Smooth muscle cell (in vitro differentiated cells): ENCODE data around the gene RASSF8. TPM values are rescaled to one million over a fixed set of nuclear protein-coding genes. Genes with fewer than 3 reads are reported as not detected.

Experiments used
- DNase-seq: peaks from one replicate; lab custom pipeline; 2025; ENCODE audit not compliant: unreplicated experiment; lab: John Stamatoyannopoulos, UW
- H2AFZ ChIP-seq: fragments of 200-600 bp; sonication (generic); 2 replicates; pipeline ENCODE4 v1.6.0; 2016; ENCODE audit warnings: antibody characterized with exemption, low read depth, mild to moderate bottlenecking
- H3F3A ChIP-seq: fragments of 200-600 bp; sonication (generic); 2 replicates; pipeline ENCODE4 v1.6.0; 2017; ENCODE audit warnings: antibody characterized with exemption, low read depth
- H3K27ac ChIP-seq: fragments of 200-600 bp; sonication (generic); 2 replicates; pipeline ENCODE4 v1.5.1; 2016; ENCODE audit warnings: low read depth, mild to moderate bottlenecking
- H3K27me3 ChIP-seq: fragments of 200-600 bp; sonication (generic); 2 replicates; pipeline ENCODE4 v1.6.1; 2016; ENCODE audit warnings: low read depth, mild to moderate bottlenecking
- H3K36me3 ChIP-seq: fragments of 200-600 bp; sonication (generic); 2 replicates; pipeline ENCODE4 v1.5.1; 2016; ENCODE audit warnings: low read depth
- H3K4me1 ChIP-seq: fragments of 200-600 bp; sonication (generic); 2 replicates; pipeline ENCODE4 v1.5.1; 2016; ENCODE audit warnings: low read depth
- H3K4me2 ChIP-seq: fragments of 200-600 bp; sonication (generic); 2 replicates; pipeline ENCODE4 v1.6.0; 2016; ENCODE audit warnings: mild to moderate bottlenecking
- H3K4me3 ChIP-seq: fragments of 200-600 bp; sonication (generic); 2 replicates; pipeline ENCODE4 v1.5.1; 2016; ENCODE audit warnings: mild to moderate bottlenecking
- H3K79me2 ChIP-seq: fragments of 200-600 bp; sonication (generic); 2 replicates; pipeline ENCODE4 v1.6.0; 2016; ENCODE audit warnings: low read depth, mild to moderate bottlenecking
- H3K9ac ChIP-seq: fragments of 200-600 bp; sonication (generic); 2 replicates; pipeline ENCODE4 v1.6.0; 2016; ENCODE audit warnings: low read depth
- H3K9me3 ChIP-seq: fragments of 200-600 bp; sonication (generic); replicated peaks from 2 replicates; pipeline ENCODE4 v1.5.1; 2016; ENCODE audit warnings: low read depth
- H4K20me1 ChIP-seq: fragments of 200-600 bp; sonication (generic); 2 replicates; pipeline ENCODE4 v1.6.0; 2016; ENCODE audit warnings: low read depth
- WGBS: methylation state at CpG from one replicate; pipeline ENCODE4 v1.1.7; 2016; ENCODE audit warnings: low lambda C conversion rate; 5-methylcytosine and 5-hydroxymethylcytosine counted together
- polyA plus RNA-seq: library from polyadenylated mRNA; unstranded; fragments of >200 nt; fragmentation: Nextera tagmentation; extraction: Ambion mirVana; gene quantifications from 2 replicates; pipeline ENCODE4 v1.2.1, GENCODE V29; 2016
- total RNA-seq: library from RNA; depleted of rRNA; stranded (reverse); fragments of >200 nt; gene quantifications from 2 replicates; pipeline ENCODE4 v1.2.3, GENCODE V29; 2014
- TF ChIP-seq, protein P1 (sequence below): fragments of 200-600 bp; sonication (generic); IDR thresholded peaks from 2 replicates; pipeline ENCODE4 v1.5.1; 2017; ENCODE audit warnings: borderline replicate concordance, mild to moderate bottlenecking, antibody characterized with exemption; ENCODE audit not compliant: insufficient read depth, poor library complexity, severe bottlenecking

RASSF8 gene
- total and polyA plus RNA-seq, 2 experiments from 2014 or later, result 9.8 to 29.8 TPM

DNA sequence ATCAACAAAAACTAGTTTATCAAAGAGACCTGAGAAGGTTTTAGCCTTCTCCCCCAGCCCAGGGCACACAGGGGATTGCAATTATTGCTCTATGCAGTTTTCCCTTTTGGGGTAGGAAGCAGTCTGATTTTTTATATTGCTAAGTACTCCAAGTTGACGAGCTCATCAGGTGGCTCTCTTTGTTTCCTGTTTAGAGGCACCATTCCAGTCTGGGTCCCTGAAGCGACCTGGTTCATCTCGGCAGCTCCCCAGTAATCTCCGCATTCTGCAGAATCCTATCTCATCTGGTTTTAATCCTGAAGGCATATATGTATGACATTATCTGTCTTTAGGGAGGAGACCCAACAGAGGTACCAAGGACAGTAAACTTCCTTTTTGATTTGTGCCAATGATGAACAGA is 110.0 kb downstream of the RASSF8 start:
- Histone ChIP-seq H3F3A (no peaks in the 10 kb centered on the region), H3K27ac (no peak overlapping the region), H2AFZ (no peak overlapping the region), H3K4me1 (no peaks in the 10 kb centered on the region), H3K4me2 (no peak overlapping the region), H3K27me3 (no peaks in the 10 kb centered on the region), H3K4me3 (no peak overlapping the region), H3K79me2 (no peaks in the 10 kb centered on the region), H3K9ac (no peak overlapping the region), H3K9me3 (no peaks in the 10 kb centered on the region), H3K36me3 (no peaks in the 10 kb centered on the region), H4K20me1 (no peaks in the 10 kb centered on the region)
- TF ChIP-seq, protein P1, sequence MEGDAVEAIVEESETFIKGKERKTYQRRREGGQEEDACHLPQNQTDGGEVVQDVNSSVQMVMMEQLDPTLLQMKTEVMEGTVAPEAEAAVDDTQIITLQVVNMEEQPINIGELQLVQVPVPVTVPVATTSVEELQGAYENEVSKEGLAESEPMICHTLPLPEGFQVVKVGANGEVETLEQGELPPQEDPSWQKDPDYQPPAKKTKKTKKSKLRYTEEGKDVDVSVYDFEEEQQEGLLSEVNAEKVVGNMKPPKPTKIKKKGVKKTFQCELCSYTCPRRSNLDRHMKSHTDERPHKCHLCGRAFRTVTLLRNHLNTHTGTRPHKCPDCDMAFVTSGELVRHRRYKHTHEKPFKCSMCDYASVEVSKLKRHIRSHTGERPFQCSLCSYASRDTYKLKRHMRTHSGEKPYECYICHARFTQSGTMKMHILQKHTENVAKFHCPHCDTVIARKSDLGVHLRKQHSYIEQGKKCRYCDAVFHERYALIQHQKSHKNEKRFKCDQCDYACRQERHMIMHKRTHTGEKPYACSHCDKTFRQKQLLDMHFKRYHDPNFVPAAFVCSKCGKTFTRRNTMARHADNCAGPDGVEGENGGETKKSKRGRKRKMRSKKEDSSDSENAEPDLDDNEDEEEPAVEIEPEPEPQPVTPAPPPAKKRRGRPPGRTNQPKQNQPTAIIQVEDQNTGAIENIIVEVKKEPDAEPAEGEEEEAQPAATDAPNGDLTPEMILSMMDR, result no peak
- no peak for DNase-seq
- WGBS, result 91% methylated on average over 4 of the region's 4 CpGs

DNA sequence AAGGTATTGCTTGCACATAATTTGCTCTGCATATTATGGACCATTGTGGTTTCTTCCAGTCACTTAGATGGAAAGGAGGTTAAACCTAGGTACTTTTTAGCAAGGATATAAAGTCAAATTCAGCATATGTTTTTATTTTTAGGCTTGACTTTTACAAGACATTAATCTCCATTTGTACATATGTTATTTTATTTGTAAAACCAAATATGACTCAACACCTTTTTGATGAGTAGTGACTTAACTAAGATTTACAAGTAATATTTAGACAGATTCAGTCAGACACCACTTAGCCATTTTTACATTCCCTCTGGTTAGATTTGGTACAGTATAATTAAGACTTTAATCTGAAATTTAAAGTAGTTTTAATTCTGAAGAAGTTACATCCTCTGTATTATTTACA is 111.3 kb downstream of the RASSF8 start:
- Histone ChIP-seq H3K36me3 (no peaks in the 10 kb centered on the region), H3K4me1 (no peaks in the 10 kb centered on the region), H3K9ac (no peak overlapping the region), H3K9me3 (no peaks in the 10 kb centered on the region), H3K79me2 (no peaks in the 10 kb centered on the region), H4K20me1 (no peaks in the 10 kb centered on the region), H3F3A (no peaks in the 10 kb centered on the region), H2AFZ (no peak overlapping the region), H3K4me3 (no peak overlapping the region), H3K27me3 (no peaks in the 10 kb centered on the region), H3K4me2 (no peak overlapping the region), H3K27ac (no peak overlapping the region)
- no peak for DNase-seq
- TF ChIP-seq, protein P1, result no peak

DNA sequence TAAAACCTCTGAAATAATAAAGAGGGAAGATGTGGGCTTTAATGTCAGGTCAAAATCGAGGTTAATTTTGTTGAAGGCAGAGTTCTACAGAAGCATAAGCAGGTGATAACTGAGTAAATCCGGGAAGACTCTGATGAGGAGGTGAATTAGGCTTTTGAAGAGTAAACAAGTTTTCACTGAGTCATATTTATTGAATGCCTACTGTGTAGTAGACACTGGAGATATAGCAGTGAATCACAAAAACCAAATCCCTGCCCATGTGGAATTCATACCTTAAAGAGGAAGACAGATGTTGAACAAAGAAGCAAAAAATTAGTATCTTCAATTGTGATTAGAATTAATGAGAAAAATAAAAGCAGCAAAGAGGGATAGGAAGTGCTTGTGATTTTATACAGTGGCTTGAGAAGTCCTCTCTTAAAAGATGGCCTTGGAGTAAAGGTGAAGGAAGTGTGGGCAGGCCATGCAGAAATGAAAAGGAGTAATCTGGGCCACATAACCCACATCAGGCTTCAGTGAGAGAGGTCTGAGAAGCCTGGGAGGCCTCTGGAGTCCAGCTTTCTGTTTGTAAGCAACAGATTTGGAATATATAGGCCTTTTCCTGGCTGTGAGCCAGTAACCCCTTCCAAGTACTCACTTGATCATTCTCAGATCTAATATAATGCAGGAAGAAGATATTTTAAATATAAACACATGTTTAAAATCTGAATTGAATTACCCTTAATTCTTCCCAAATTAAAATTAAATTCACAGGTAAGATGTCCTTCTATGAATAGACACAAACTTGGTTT is 119.6 kb downstream of the RASSF8 start:
- WGBS, result 86% methylated on average over 2 of the region's 2 CpGs

More for the DNA sequence above, 119.6 kb downstream of the RASSF8 start:
- Histone ChIP-seq H3K4me3 (no peak overlapping the region), H4K20me1 (no peaks in the 10 kb centered on the region), H3K27ac (no peak overlapping the region), H3K4me2 (no peak overlapping the region), H3K36me3 (no peaks in the 10 kb centered on the region), H3K4me1 (no peaks in the 10 kb centered on the region), H3K9me3 (no peaks in the 10 kb centered on the region), H3F3A (no peaks in the 10 kb centered on the region), H2AFZ (no peak overlapping the region), H3K79me2 (no peaks in the 10 kb centered on the region), H3K9ac (no peak overlapping the region), H3K27me3 (no peaks in the 10 kb centered on the region)
- TF ChIP-seq, protein P1, result no peak
- no peak for DNase-seq
